Activated CD8-positive, alpha-beta memory T cell treated with anti-CD3 and anti-CD28 coated beads for 24 hours (primary cell): ENCODE data around the gene CEP131.

ENCODE experiments used
- DNase-seq: peaks from one replicate; pipeline ENCODE4 v3.0.0-alpha.2; 2020

The CEP131 gene

GRCh38 chr17:81197409-81197795, 25.4 kb downstream of the CEP131 start:
- DNase-seq: no peak

DNA sequence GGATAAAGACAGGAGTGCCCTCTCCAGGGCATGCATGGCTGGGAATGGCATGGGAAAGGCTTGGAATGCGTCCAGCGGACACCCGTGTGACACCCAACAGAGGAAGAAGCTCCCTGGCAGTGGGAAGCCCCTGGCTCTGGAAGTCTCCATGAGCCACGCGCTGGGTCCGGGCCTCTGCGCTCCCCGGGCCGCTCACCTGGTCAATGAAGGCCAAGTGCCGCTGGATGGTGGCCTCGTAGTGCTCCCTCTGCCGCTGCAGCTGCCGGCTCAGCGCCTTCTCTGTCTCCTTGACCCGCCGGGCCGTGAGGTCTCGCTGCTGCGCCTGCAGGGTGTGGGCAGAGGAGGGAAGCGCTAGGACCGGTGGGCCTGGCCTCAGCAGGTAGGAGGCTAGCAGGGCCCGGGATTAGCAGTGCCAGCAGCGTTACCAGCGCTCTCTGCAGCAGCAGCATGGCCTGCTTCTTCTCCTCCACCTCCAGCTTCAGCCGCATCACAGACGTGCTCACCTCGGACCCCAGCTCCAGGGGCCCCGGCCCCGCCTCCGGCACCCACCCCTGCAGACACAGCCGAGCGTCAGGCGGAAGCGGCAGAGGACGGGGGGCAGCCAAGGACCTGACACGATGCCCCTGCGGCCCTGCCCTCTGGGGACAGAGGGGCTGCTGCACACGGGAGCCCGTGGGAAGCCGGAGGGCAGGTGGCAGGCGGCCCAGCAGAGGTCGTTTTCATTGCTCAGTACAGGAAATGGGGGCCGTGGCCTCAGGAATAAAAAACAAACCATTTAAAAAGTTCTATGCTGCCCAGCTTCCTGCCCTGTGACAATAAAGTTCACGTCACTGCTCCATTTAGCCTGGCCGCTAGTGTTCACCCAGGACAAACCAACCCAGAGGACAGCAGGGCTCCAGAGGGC, 26.0 kb downstream of the CEP131 start:
- no peak for DNase-seq

GRCh38 chr17:81195941-81196495, 26.7 kb downstream of the CEP131 start:
- DNase-seq: no peak

DNA sequence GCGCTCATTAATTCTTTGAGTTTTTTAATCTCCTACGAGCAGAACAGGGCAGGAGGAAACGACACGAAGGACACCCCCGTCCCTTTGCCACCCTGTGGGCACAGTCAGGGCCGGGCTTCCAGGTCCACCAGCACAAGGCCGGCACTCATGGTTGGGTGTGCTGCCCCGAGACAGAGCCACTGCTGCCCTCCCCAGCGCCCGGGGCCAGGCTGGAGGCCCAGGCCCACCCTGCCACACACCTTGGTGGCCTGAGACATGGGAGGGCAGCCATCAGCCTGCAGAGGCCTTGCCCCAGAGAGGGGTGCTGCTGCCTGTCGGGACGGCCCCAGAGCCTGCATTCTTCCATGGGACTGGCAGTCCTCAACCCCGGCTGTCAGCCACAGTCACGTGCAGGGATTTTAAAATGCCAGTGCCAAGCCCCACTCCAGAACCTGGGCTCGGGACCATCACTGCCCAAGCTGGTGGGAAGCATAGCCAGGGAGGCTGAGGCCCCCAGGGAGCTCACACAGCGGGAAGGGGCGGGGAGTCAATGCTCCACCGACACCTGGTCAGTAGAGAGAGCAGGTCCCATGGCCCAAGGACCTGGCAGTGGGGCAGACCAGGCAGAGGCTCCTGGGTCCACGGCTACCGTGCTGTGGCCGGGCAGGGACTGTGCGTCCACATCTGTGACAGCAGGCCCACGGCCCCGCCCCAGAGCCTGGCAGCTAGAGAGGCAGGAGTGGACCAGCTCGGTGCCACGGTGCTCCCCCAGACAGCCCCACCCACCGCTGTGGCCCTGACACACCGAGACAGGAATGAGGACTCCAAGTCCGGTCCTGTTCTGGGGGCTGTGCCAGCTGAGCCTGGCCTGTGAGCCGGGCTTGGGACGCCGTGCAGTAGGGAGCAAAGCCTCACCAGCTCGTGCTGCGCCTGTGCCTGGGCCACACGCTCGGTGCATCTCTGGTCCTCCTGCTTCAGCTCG, 27.5 kb downstream of the CEP131 start:
- no peak for DNase-seq

DNA sequence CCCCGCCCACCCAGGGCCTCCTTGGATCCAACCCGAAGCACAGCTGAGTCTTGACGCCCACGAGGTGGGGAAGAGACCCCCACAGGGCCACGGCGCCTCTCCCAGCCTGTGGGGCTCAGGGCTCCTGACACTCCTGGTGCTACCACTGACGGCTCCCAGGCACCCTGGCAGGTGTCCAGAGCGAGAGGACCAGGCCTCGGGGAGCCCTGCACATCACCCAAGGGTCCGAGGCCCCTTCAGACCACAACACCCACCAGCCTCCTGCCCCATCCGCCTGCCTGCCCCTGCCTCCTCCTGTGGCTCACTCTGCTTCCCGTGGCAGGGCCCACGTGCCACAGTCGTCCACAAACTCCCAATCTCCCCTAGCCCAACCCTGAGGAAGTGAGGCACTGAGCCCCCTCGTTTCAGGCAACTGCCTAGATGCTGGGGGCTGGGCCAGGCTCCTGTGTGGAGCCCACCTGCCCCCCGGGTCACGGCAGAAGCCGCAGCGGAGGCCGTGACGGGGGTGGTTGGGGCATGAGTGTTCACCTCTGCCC, 28.5 kb downstream of the CEP131 start:
- DNase-seq: no peak

DNA sequence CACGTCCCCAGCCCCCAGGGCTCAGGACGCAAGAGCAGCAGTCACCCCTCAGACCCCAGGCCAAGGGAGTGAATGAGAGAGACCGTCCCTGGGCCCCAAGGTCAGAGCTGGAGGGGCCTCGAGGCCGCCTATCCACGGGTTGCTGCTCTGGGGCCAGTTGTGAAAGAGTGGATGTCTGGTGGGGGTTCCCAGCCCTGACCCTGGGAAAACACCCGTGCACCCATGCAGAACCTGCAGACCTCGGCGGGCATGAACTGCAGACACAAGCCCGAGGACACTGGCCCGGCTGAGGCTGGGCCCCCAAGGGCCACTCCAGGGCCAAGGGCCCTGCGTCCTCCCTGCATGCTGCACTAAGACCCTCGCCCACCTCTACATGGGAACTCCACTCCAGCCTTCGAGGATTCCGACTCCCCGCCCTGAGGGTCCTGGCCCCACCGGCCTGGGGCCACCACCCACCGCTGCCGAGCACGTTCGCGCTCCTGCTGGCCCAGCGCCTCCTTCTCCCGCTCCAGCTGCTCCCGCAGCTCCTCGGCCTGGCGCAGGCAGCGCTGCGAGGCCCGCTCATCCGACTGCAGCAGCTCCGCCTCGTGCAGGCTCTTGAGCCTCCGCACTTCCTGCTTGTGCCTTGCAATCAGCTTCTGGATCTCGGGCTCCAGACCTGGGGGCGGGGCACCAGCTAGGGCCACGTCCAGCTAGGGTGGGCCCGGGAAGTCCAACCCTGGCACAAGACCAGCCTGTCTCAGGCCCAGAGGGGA, 29.1 kb downstream of the CEP131 start:
- DNase-seq: no peak

GRCh38 chr17:81193051-81193410, 29.7 kb downstream of the CEP131 start:
- no peak for DNase-seq

GRCh38 chr17:81192386-81193050, 30.2 kb downstream of the CEP131 start:
- no peak for DNase-seq

DNA sequence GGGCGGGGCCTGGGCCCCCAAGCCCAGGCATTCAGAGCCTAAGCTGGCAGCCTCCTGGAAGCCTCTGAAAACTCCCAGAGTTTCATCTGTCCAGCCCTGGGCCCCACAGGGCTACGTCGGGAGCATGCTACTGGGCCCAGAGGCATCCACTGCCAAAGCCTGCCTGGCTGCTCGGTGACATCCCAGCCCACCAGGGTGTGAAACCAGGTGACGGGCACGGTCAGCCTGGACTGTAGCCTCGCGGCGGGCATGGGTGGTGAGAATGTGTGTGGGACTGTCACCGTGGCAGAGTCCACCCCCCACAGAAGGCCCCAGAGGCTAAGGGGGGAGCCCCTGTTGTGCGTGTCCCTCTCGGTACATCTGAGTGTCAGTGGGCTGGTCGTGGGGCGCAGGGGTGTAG, 31.1 kb downstream of the CEP131 start:
- no peak for DNase-seq

GRCh38 chr17:81191116-81191515, 31.6 kb downstream of the CEP131 start:
- no peak for DNase-seq

DNA sequence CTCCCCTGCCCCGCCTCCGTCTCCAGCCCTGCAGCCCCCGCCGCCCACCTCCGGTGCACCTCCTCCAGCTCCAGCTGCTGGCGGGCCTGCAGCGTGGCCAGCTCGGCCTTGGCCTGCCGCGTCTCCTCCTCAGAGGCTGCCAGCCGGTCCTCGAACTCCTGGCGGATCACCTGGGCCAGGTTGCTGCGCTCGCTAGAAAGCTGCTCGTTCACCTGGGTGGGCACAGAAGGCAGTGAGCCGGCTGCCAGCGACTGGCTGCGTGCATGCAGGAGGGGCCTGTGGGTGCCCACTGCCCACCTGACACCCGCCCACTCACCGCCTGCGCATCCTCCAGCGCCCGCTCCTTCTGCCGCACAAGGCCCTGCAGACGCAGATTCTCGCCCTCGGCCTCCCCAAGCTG, 32.2 kb downstream of the CEP131 start:
- no peak for DNase-seq

DNA sequence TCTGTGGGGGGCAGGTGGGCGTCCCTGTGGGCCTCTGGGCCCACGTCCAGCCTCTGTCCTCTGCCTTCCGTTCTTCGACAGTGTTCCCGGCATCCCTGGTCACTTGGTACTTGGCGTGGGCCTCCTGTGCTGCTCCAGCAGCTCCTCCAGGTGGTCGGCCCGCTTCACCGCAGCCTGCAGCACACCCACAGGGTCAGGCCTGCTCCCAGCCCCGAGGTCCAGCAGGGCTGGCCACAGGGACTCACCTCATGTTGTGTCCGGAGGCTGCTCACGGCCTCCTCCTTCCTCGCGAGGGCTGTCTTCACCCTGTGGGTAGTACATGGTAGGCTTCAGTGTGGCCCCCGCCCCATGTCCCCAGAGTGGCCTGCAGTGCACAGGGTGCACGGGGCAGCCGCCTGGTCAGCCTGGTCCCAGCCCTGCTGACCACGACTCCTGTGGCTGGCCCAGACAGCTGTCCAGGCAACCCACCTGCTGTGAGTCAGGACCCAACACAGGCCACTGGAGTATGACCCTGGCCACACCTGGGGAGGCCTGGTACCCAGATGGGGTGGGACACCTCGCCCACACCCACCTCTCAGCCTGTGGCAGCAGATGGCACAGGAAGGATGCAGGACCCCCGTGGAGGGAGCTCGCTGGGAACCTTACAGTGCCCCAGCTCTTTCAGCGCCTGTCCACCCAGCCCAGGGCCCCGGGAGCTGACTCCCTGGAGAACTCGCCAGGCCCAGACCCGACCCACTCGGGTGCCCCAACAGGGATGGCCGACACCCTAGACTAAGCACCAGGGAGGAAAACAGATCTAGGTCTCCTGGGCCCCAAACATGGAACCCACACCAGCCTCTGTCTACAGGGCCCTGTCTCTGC, 32.9 kb downstream of the CEP131 start:
- DNase-seq: no peak

DNA sequence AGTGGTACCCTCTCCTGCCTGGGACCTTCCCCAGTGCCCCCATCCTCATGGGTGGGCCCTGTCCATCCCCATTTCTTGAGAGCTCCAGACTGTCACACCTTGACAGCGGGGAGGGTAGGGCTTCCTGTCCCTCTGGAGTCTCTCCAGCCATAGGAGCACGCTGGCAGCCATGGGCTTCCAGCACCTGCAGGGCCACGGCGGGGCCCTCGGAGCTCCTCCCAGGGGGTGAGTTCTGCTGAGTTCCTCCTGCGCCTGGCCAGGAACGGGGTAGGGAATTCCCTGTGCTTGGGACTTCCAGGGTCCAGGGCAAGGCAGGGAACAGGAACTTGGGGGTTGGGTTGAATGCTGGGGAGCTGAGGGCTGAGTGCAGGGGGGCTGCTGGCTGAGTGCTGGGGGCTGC, 33.7 kb downstream of the CEP131 start:
- DNase-seq: no peak

DNA sequence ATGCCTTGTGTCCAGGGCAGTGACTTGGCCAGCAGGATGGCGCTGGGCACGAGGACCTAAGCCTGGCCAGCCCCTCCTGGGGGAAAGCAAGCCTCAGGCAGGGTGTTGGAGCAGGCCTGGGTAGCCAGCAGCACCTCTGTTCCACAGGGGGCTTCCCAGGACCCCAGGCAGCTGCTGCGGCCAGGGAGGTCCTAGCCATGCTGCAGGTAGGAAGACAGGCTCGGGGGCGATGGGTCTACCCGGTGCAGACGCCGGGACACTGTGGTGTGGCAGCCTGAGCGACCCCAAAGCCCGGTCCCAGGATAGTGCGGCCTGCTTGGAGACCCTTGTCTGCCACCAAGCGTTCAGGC, 34.3 kb downstream of the CEP131 start:
- no peak for DNase-seq

- no peak for DNase-seq
Measured at GRCh38 chr17:81187586-81188490, 34.9 kb downstream of the CEP131 start.

DNA sequence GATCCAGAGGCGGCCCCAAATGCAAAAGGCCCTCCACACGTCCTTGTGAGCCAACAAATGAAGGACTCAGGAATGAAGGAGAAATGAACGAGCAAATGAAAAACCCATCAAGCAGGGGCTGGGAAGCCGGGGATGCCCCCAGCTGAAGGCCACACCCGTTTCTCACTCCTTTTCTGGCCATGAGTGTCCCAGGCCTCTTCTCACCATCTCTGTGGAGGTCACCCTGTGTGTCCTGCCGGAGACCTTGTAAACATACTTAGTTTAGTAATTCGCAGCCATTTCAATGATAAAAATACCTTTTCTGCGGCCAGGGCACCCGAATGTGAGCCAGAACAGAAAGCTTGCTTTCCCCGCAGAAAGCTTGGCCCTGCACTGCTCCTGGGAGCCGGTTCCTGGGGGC, 35.6 kb downstream of the CEP131 start:
- DNase-seq: no peak

GRCh38 chr17:81186203-81186602, 36.6 kb downstream of the CEP131 start:
- no peak for DNase-seq

DNA sequence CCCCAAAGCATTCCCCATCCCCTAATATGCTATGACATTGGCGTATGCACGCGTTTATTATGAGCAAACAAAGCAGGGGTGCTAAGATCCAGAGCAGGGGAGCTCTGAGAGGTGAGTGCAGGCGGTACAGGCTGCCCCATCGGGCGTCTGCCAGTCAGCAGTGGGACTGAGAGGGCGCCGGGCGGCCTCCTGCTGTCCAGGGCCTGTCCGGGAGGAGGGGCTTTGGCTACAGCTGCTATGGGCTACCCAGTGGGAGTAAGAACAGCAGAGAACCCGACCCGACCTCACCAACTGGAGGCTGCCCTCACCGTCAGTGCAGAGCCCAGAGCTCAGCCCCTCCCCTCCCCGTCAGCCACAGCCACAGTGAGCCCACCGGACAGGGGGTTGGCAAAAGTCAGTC, 38.2 kb downstream of the CEP131 start:
- DNase-seq: no peak

GRCh38 chr17:81183807-81184206, 39.0 kb downstream of the CEP131 start:
- no peak for DNase-seq

GRCh38 chr17:81183316-81183715, 39.4 kb downstream of the CEP131 start:
- DNase-seq: no peak
